PC-3 (cell line): ENCODE measurements around the gene SMAD7. TPM values are rescaled to one million over a fixed set of nuclear protein-coding genes. Genes with fewer than 3 reads are reported as not detected.

Experiments used
- ATAC-seq: fragments of 200-7000 bp; cut with Tn5 transposase; 2 replicates; pipeline ENCODE4 v1.9.1; 2020; ENCODE audit warnings: mild to moderate bottlenecking, moderate library complexity
- BruUV-seq: library from RNA; stranded (reverse); fragments of 400-500 nt; replicated peaks from 2 replicates; lab custom pipeline; 2021; lab: Mats Ljungman, UMichigan
- CTCF ChIA-PET: fragments of 300-600 bp; sonication (Branson Sonifier 250); formaldehyde crosslinking; loops from one replicate; lab custom pipeline; 2022; ENCODE audit warnings: antibody characterized with exemption; lab: Charles Lee
- POLR2A ChIA-PET: fragments of 300-600 bp; sonication (Branson Sonifier 250); formaldehyde crosslinking; loops from one replicate; lab custom pipeline; 2022; ENCODE audit warnings: antibody characterized with exemption; ENCODE audit not compliant: unreplicated experiment; lab: Charles Lee
- DNase-seq: peaks from one replicate; pipeline ENCODE4 v3.0.0-alpha.2; 2015
- H2AFZ ChIP-seq: fragments of 300-600 bp; sonication (generic); 2 replicates; pipeline ENCODE4 v1.6.0; 2016; ENCODE audit warnings: antibody characterized with exemption, low read length
- H3F3A ChIP-seq: fragments of 300-600 bp; sonication (generic); one replicate; pipeline ENCODE4 v1.6.0; 2017; ENCODE audit warnings: antibody characterized with exemption, low read length, control low read depth, mild to moderate bottlenecking; ENCODE audit not compliant: unreplicated experiment
- H3K27ac ChIP-seq: fragments of 300-600 bp; sonication (generic); 2 replicates; pipeline ENCODE4 v1.5.1; 2016; ENCODE audit warnings: mild to moderate bottlenecking, low read length
- H3K27me3 ChIP-seq: fragments of 300-600 bp; sonication (generic); 2 replicates; pipeline ENCODE4 v1.6.1; 2016; ENCODE audit warnings: low read length, mixed read lengths
- H3K36me3 ChIP-seq: fragments of 300-600 bp; sonication (generic); 2 replicates; pipeline ENCODE4 v1.6.1; 2016; ENCODE audit warnings: low read depth, mixed run types, low read length, mixed read lengths
- H3K4me1 ChIP-seq: fragments of 300-600 bp; sonication (generic); 2 replicates; pipeline ENCODE4 v1.5.1; 2016; ENCODE audit warnings: low read length; ENCODE audit not compliant: insufficient read depth
- H3K4me2 ChIP-seq: fragments of 300-600 bp; sonication (generic); 2 replicates; pipeline ENCODE4 v1.6.0; 2016; ENCODE audit warnings: low read length
- H3K4me3 ChIP-seq: fragments of 300-600 bp; sonication (generic); 2 replicates; pipeline ENCODE4 v1.5.1; 2016; ENCODE audit warnings: mild to moderate bottlenecking, low read length, mixed read lengths
- H3K79me2 ChIP-seq: fragments of 300-600 bp; sonication (generic); 2 replicates; pipeline ENCODE4 v1.6.1; 2017; ENCODE audit warnings: low read length, mixed read lengths
- H3K9ac ChIP-seq: fragments of 300-600 bp; sonication (generic); 2 replicates; pipeline ENCODE4 v1.6.0; 2016; ENCODE audit warnings: mild to moderate bottlenecking, low read length
- H3K9me2 ChIP-seq: fragments of 300-600 bp; sonication (generic); replicated peaks from 2 replicates; pipeline ENCODE4 v1.6.1; 2016; ENCODE audit warnings: mixed run types, low read length, mixed read lengths
- H3K9me3 ChIP-seq: fragments of 300-600 bp; sonication (generic); 2 replicates; pipeline ENCODE4 v1.6.1; 2016; ENCODE audit warnings: low read length, mixed read lengths
- H4K20me1 ChIP-seq: fragments of 300-600 bp; sonication (generic); 2 replicates; pipeline ENCODE4 v1.6.1; 2016; ENCODE audit warnings: low read length, mixed read lengths
- EZH2 ChIP-seq: fragments of 300-600 bp; sonication (generic); IDR thresholded peaks from one replicate; pipeline ENCODE4 v1.6.1; 2017; ENCODE audit warnings: antibody characterized with exemption, mild to moderate bottlenecking, low read length; ENCODE audit not compliant: unreplicated experiment
- EZH2phosphoT487 ChIP-seq: fragments of 300-600 bp; sonication (generic); IDR thresholded peaks from 2 replicates; pipeline ENCODE4 v1.6.1; 2018; ENCODE audit warnings: mild to moderate bottlenecking, antibody characterized with exemption, low read length, borderline replicate concordance
- intact Hi-C: fragments of 100-400 bp; cut with micrococcal nuclease; formaldehyde crosslinking; loops from 2 replicates; pipeline ENCODE4 v1.9.0; 2023
- total RNA-seq: library from RNA; depleted of rRNA; stranded (reverse); fragments of >200 nt; gene quantifications from 2 replicates; pipeline ENCODE4 v1.2.3, GENCODE V29; 2014
- TF ChIP-seq, protein P1 (sequence below): fragments of 300-600 bp; sonication (generic); conservative IDR thresholded peaks from 2 replicates; pipeline ENCODE4 v1.5.1; 2017; ENCODE audit warnings: antibody characterized with exemption, low read depth, mild to moderate bottlenecking, low read length

SMAD7 gene
- total RNA-seq, 1 experiment from 2014 or later, result 9.4 TPM

DNA sequence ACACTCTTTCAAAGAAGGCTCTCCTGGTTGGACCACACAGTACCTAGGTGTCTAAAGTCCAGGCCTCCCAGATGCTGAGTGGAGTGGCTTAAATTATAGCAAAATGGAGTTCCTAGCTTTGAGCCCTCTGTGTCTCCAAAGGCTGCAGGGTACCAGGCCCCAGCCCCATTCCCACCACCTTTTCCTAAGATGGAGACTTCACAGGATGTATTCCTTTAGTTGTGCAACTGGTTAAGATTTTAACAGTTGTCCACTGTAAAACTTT, 4.9 kb downstream of the SMAD7 start:
- no peaks in the 10 kb centered on the region for H3F3A ChIP-seq
- H3K9ac ChIP-seq, result no peak overlapping the region
- peaks cover 9% of the 10 kb centered on the region; the same call in 1 of the 2 replicates for H4K20me1 ChIP-seq
- H3K27me3 ChIP-seq, result no peaks in the 10 kb centered on the region
- intact Hi-C loops, result loop anchor here (5.0 to 10.0 kb wide), 2 partner anchors 99 to 114 kb away; no protein-coding TSS in a partner anchor
- H3K4me1 ChIP-seq, result peaks cover 49% of the 10 kb centered on the region
- POLR2A ChIA-PET, result no interaction called here
- peak overlapping the region; percentile 87; the same call in 1 of the 2 replicates for H3K4me2 ChIP-seq
- BruUV-seq, result no TSS peak
- ATAC-seq (no peak), DNase-seq (no peak)
- H3K36me3 ChIP-seq, result no peaks in the 10 kb centered on the region
- no peak overlapping the region for H3K4me3 ChIP-seq
- H3K9me2 ChIP-seq, result no peaks in the 10 kb centered on the region
- TF ChIP-seq EZH2 (no peak), EZH2phosphoT487 (no peak)
- TF ChIP-seq, protein P1, sequence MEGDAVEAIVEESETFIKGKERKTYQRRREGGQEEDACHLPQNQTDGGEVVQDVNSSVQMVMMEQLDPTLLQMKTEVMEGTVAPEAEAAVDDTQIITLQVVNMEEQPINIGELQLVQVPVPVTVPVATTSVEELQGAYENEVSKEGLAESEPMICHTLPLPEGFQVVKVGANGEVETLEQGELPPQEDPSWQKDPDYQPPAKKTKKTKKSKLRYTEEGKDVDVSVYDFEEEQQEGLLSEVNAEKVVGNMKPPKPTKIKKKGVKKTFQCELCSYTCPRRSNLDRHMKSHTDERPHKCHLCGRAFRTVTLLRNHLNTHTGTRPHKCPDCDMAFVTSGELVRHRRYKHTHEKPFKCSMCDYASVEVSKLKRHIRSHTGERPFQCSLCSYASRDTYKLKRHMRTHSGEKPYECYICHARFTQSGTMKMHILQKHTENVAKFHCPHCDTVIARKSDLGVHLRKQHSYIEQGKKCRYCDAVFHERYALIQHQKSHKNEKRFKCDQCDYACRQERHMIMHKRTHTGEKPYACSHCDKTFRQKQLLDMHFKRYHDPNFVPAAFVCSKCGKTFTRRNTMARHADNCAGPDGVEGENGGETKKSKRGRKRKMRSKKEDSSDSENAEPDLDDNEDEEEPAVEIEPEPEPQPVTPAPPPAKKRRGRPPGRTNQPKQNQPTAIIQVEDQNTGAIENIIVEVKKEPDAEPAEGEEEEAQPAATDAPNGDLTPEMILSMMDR, result no peak
- H3K79me2 ChIP-seq, result peaks cover 56% of the 10 kb centered on the region
- H3K9me3 ChIP-seq, result no peaks in the 10 kb centered on the region
- CTCF ChIA-PET, result no interaction called here
- no peak overlapping the region for H2AFZ ChIP-seq
- H3K27ac ChIP-seq, result no peak overlapping the region

DNA sequence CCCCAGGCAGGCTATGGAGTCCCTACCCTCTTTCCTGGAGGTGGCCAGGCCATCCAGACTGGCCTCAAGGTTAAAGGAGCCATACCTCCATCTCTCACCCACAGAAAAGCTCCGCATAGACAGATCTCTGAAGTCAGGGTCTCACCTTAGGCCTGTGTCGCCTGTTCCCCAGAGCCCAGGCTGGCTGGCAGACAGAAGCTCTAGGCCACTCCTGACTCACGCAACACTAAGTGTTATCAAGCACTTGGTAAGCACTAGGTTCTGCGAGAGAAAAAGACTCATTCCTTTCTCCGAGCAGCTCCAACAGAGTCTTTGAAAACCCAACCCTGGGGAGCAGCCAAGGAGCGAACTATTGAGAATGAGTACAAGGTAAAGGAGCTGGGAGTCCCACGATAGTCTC, 6.1 kb downstream of the SMAD7 start:
- H2AFZ ChIP-seq, result no peak overlapping the region
- ChIA-PET POLR2A (interaction anchor here (0.6 kb wide), 1 partner anchor 109 kb away, joined by 3 read pairs; no protein-coding TSS in a partner anchor), CTCF (no interaction called here)
- H3K4me2 ChIP-seq, result no peak overlapping the region
- peaks cover 48% of the 10 kb centered on the region for H3K79me2 ChIP-seq
- TF ChIP-seq, protein P1, result no peak
- no peak for TF ChIP-seq EZH2phosphoT487
- TF ChIP-seq EZH2, result no peak
- H3F3A ChIP-seq, result no peaks in the 10 kb centered on the region
- intact Hi-C loops, result loop anchor here (5.0 to 10.0 kb wide), 2 partner anchors 100 to 112 kb away; no protein-coding TSS in a partner anchor
- no peak overlapping the region for H3K4me3 ChIP-seq
- peaks cover 49% of the 10 kb centered on the region for H3K4me1 ChIP-seq
- DNase-seq, result no peak
- no peak for ATAC-seq
- no peak overlapping the region for H3K9ac ChIP-seq
- H4K20me1 ChIP-seq, result peaks cover 9% of the 10 kb centered on the region; the same call in 1 of the 2 replicates
- H3K36me3 ChIP-seq, result no peaks in the 10 kb centered on the region
- no TSS peak for BruUV-seq
- H3K27ac ChIP-seq, result no peak overlapping the region
- no peaks in the 10 kb centered on the region for H3K27me3 ChIP-seq
- no peaks in the 10 kb centered on the region for H3K9me3 ChIP-seq
- H3K9me2 ChIP-seq, result no peaks in the 10 kb centered on the region

DNA sequence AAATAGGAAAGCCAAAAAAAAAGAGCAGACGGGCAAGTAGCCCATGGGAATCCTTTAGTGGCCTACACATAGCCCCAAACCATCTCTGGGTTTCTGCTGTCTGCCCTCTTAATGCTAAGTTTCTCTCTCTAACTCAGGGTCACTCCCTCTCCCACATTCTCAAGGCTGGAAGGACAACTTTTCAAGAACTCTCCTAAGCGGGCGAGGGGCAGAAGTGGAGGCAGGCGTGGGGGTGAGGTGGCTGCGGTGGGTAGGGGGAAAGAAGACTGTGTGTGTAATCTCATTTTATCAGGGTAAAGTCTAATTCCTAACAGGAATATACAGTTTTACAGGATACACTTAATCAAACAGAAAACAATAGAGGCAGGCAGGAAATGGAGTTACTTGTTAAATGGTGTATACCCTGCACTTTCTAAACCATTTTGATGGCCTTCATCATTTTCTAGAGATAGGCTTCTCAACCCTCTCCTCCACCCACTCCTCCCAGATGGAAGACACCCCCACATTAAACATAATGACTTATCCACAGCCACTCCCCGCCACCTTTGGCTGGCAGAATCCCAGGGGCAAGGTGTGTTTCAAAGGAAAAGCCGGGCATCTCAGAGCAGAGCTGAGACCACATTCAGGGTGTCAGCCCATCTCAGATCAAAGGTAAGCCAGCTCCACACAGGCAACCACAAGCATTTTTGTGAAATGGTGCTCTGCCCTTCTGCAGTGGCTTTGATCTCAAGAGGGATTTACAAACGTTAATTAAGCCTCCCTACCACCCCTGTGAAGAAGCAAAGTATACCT, 6.8 kb downstream of the SMAD7 start:
- BruUV-seq, result no TSS peak
- POLR2A ChIA-PET, result no interaction called here
- Histone ChIP-seq H2AFZ (no peak overlapping the region), H3K27me3 (no peaks in the 10 kb centered on the region), H3K9me2 (no peaks in the 10 kb centered on the region), H4K20me1 (0 out of 2 replicates have a peak, but pooled peaks cover 9% of the 10 kb centered on the region), H3K4me2 (no peak overlapping the region), H3K79me2 (peaks cover 41% of the 10 kb centered on the region), H3K9ac (no peak overlapping the region), H3K27ac (no peak overlapping the region), H3K4me1 (peaks cover 49% of the 10 kb centered on the region), H3K9me3 (no peaks in the 10 kb centered on the region), H3K4me3 (no peak overlapping the region), H3F3A (no peaks in the 10 kb centered on the region), H3K36me3 (no peaks in the 10 kb centered on the region)
- intact Hi-C loops, result loop anchor here (10.0 kb wide), 1 partner anchor 101 kb away; no protein-coding TSS in a partner anchor
- ATAC-seq, result no peak
- TF ChIP-seq, protein P1, result no peak
- no peak for TF ChIP-seq EZH2
- TF ChIP-seq EZH2phosphoT487, result no peak
- CTCF ChIA-PET, result no interaction called here
- DNase-seq, result no peak
